Stimulated activated CD4-positive, alpha-beta T cell treated with anti-CD3 and anti-CD28 coated beads, Interleukin-2, amount 100 ng/mL, for 48 hours (primary cell): ENCODE measurements around the gene DCXR.
A peak's percentile ranks its signal among the peaks of the same experiment; 100 is the strongest.

ENCODE experiments used
- DNase-seq, 2 donors: peaks; one replicate each; pipeline ENCODE4 v3.0.0-alpha.2; 2020

Gene DCXR

DNA sequence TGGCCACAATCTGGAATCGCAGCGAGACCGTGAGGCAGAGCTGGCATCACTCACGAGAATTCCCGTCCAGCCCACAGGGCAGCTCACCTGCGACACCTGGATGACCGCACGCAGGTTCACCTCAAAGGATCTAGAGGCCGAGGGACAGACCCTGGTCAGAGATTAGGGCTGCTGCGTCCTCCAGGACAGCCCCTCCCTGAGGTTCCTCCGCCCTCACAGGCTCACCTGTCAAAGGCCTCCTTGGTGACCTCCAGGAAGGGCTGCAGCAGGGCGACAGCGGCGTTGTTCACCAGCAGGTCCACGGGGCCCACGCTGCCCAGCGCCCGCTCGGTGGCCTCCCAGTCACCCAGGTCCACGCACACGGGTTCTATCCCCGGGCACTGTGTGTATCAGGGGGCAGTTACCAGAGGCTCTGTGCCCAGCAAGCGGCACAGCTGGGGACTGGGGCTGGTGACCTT, 834 bp downstream of the DCXR start:
- DNase-seq: no peak

GRCh38 chr17:82035956-82036633, 1.4 kb downstream of the DCXR start:
- DNase-seq: no peak

DNA sequence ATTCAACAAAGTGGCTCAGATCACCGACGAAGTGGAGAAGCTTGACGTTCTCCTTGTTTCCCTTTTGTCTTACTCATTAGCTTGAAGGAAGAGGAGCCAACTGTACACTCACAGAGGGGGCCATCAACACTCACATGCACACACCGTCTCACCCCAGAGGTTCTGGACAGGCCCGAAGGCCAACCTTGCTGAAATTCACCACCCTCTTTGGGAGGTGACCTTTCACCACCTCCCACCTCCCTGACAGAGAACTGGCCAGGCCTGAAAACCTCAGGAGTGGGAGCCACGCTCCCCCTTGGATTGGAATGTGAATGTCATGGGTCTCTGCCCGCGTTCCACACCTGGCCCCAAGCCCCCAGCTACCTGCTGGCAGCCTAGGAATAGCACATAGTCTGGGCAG, 2.0 kb downstream of the DCXR start:
- DNase-seq: no peak

DNA sequence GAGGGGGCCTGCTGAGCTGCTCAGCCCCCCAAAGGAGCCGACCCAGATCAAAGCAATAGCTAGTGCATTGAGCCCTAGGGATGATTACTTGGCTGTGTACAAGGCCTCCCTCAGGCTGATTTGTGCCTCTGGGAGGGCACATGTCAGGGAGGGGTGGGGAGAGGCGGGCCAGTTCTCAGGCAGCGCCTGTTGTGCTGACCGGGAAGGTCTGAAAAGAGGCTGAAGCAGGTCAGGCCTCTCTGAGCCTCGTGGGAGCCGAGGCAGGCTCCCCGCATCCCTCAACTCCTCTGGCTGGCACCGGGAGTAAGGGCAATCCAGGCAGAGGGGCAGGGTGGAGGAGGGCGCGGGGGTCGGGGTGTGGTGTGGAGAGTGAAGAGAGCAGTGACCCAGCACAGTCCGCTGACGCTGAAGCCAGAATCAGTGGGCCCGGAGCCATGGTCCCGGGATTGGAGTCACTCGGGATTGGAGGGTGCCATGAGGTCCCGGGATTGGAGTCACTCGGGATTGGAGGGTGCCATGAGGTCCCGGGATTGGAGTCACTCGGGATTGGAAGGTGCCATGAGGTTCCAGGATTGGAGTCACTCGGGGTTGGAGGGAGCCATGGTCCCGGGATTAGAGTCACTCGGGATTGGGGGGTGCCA, 3.0 kb downstream of the DCXR start:
- no peak for DNase-seq

GRCh38 chr17:82033359-82034085, 4.0 kb downstream of the DCXR start:
- DNase-seq: no peak

GRCh38 chr17:82031885-82032627, 5.4 kb downstream of the DCXR start:
- no peak for DNase-seq

GRCh38 chr17:82031303-82031884, 6.1 kb downstream of the DCXR start, which contains the start of gene RAC3:
TSS of gene RAC3 (plus strand) at chr17:82031678. CDS start at chr17:82031762, 84 bp downstream.
- DNase-seq: no peak

GRCh38 chr17:82030470-82031302, 6.8 kb downstream of the DCXR start:
- peak; percentile 77 to 81 for DNase-seq

DNA sequence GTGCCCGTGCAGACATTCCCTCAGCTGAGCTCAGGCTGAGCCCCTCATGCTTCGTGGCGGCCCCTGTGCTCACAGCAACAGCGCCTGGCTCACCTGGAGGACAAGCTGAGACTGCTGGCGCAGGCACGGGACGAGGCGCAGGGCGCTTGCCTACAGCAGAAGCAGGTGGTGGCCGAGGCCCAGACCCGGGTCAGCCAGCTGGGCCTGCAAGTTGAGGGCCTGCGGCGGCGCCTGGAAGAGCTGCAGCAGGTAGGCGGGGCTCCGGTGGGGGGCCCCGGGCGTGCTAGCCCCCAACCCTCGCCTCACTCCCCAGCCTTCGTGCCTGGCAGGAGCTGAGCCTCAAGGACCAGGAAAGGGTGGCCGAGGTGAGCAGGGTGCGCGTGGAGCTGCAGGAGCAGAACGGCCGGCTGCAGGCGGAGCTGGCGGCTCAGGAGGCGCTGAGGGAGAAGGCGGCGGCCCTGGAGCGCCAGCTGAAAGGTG, 7.5 kb downstream of the DCXR start:
- DNase-seq: no peak

DNA sequence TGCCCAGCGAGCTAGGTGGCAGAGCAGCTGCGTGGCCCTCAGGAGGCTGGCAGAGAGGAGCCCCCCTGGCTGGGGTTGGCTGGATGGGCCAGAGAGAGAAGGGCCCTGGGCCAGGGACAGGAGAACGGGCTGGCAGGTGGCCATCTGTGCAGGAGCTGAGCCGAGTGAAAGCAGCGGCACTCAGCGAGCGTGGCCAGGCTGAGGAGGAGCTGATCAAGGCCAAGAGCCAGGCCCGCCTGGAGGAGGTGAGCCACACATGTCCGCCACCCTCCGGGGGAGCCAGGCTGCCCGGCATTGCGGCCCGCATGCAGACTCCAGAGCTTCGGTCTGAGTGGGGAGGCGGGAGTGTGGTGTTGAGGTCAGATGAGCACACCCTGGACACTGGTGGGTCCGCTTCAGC, 8.1 kb downstream of the DCXR start:
- no peak for DNase-seq

DNA sequence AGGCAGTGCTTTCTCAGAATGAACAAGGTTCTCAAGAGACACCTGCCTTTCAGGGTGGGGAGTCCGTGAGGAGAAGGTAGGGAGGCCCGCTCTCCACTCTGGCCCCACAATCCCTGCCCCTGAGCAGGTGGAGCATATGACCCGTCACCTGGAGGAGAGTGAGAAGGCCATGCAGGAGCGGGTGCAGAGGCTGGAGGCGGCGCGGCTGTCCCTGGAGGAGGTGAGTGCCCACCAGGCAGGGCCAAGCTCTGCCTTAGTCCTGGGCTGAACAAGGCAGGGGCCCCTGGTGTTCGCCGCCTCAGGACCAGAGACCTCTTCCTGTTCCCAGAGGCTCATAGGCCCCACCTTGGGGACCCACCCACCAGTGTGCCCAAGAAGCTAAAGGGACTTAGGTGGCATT, 8.5 kb downstream of the DCXR start:
- DNase-seq: no peak

GRCh38 chr17:82028246-82028645, 9.3 kb downstream of the DCXR start:
- DNase-seq: no peak

GRCh38 chr17:82025401-82026107, 11.9 kb downstream of the DCXR start:
- no peak for DNase-seq

GRCh38 chr17:82024859-82025258, 12.6 kb downstream of the DCXR start:
- no peak for DNase-seq

- no peak for DNase-seq
These were observed 13.9 kb downstream of the DCXR start for GRCh38 chr17:82023447-82024241.

DNA sequence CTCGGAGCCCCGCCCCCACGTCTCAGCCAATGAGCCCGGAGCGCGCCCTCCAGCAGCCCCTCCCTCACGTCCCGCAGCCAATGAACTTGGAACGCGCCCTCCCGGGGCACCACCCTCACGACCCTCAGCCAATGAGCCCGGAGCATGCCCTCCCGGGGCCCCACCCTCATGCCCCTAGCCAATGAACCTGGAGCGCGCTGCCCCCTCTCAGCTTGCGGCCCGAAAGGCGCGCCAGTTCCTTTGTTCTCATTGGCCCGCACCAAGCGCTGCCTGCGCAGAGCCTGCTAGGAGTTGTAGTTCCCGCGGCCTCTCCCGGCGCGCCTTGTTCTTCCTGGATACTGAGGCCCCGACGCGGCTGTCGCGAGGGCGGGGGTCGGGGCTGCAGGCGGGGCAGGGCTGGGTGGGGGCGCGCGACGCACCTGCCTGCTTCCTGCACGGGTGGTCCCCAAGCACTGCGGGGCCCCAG, 14.5 kb downstream of the DCXR start, which contains the start of gene LRRC45:
Gene LRRC45 (plus strand): TSS at position 325 of the 466 bp plus-strand sequence. CDS start 339 bp downstream, outside the sequence.
- peak; percentile 99 for DNase-seq

DNA sequence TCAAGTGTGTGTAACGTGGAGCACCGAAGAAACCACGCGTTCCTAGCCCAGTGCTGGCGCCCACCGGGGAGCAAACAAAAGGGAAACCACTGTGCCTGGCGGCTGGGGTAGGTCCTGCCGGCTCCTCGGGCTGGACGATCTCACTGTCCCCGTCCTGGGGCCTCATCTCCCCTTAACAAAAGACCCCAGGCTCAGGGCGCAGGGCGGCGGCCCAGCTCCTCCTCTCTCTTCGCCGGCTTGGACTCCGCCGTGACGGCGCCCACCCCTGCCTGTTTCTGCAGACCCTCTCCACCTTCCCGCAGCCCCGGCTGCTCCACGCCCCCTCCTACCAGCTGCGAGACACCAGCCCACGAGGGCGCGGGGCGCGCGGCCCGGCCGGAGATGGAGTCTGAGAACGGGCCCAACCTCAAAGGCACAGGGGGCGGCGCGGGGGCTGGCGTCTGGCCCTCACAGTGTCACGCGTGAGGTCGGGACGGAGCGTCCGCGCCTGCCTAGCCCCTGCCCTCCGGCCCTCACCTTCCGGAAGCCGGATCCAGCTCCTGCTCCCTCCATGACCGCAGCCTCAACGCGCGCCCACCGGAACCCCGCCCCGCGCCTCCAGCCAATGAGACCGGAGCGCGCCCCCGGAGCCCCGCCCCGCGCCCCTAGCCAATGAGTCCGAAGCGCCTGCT, 15.1 kb downstream of the DCXR start, which contains the start of gene CENPX:
Gene CENPX (minus strand): TSS at position 569 of the 671 bp plus-strand sequence. CDS start 17 bp downstream, at position 552.
- no peak for DNase-seq

DNA sequence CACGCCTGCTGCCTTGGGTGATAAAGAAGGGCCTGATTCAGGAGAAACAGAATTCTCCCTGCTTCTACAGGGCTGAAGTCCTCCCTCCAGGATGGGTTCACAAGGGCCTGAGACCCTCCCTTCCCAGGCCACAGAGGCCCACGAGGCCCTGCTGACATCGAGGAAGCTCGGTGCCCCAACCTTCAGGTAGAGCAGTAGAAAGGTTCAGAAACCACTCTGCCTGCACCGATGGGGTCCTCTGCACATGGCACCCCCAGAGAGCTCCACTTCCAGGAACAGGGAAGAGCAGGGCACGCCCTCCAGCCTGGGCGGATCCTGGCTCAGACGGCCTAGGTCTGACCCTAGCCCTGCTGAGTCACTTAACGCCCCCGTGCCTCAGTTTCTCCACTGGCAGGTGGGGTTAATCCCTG, 15.6 kb downstream of the DCXR start:
- no peak for DNase-seq
